Measurements from ENCODE around the gene TSPAN1. TPM values are rescaled to one million over a fixed set of nuclear protein-coding genes. Genes with fewer than 3 reads are reported as not detected.

Gene TSPAN1
- total and polyA plus RNA-seq, 5 donors from 2014 or later: not detected

- DNase-seq (no peak), ATAC-seq (ENCODE audit: low read depth in 2 of 2) (no peak)
- H3K4me1 ChIP-seq (ENCODE audit: control insufficient read depth, insufficient read depth, low read length, poor library complexity, severe bottlenecking): peaks cover 34% of the 10 kb centered on the region
- Mint-ChIP-seq H3K9me3 (no peaks in the 10 kb centered on the region), H3K4me1 (peaks cover 4 to 46% (median 26%) of the 10 kb centered on the region in 4 donors), H3K27ac (peak overlapping the region in 2 of 3 donors; percentile 60 to 87), H3K27me3 (no peaks in the 10 kb centered on the region), H3K4me3 (peak overlapping the region; percentile 85 to 90 (median 90)), H3K36me3 (peaks cover 12% of the 10 kb centered on the region)
- peaks cover 7% of the 10 kb centered on the region for H3K36me3 ChIP-seq (ENCODE audit: control insufficient read depth, insufficient read depth, low read length)
- no peak overlapping the region for H3K27ac ChIP-seq (ENCODE audit: insufficient read depth, low read length, poor library complexity, severe bottlenecking)
- no peaks in the 10 kb centered on the region for H3K27me3 ChIP-seq (ENCODE audit: control insufficient read depth, insufficient read depth, low read length)
- peak overlapping the region; percentile 19 for H3K4me3 ChIP-seq (ENCODE audit: low read depth, low read length)
- H3K9me3 ChIP-seq (ENCODE audit: control insufficient read depth in 2 of 2, low read length in 2 of 2): no peaks in the 10 kb centered on the region
These were observed 24.4 kb downstream of the TSPAN1 start for GRCh38 chr1:46199233-46199749.

GRCh38 chr1:46203738-46204405 lies 29.0 kb downstream of the TSPAN1 start:
- Mint-ChIP-seq H3K4me1 (peaks cover 0 to 23% (median 16%) of the 10 kb centered on the region in 4 donors), H3K9me3 (no peaks in the 10 kb centered on the region), H3K27me3 (no peaks in the 10 kb centered on the region), H3K4me3 (peak overlapping the region in 3 of 4 donors; percentile 43 to 85 (median 59)), H3K36me3 (no peaks in the 10 kb centered on the region), H3K27ac (peak overlapping the region in 1 of 3 donors; percentile 6)
- Histone ChIP-seq H3K9me3 (ENCODE audit: control insufficient read depth in 2 of 2, low read length in 2 of 2) (no peaks in the 10 kb centered on the region), H3K4me1 (ENCODE audit: control insufficient read depth, insufficient read depth, low read length, poor library complexity, severe bottlenecking) (peaks cover 17% of the 10 kb centered on the region), H3K27ac (ENCODE audit: insufficient read depth, low read length, poor library complexity, severe bottlenecking) (no peak overlapping the region), H3K27me3 (ENCODE audit: control insufficient read depth, insufficient read depth, low read length) (no peaks in the 10 kb centered on the region), H3K36me3 (ENCODE audit: control insufficient read depth, insufficient read depth, low read length) (no peaks in the 10 kb centered on the region), H3K4me3 (ENCODE audit: low read depth, low read length) (no peak overlapping the region)
- DNase-seq (no peak), ATAC-seq (ENCODE audit: low read depth in 2 of 2) (no peak)

- Mint-ChIP-seq H3K9me3 (no peaks in the 10 kb centered on the region), H3K4me1 (peaks cover 0 to 18% (median 12%) of the 10 kb centered on the region in 4 donors), H3K4me3 (peak overlapping the region in 3 of 4 donors; percentile 4 to 59 (median 43)), H3K27ac (peak overlapping the region in 1 of 3 donors; percentile 9), H3K27me3 (no peaks in the 10 kb centered on the region), H3K36me3 (no peaks in the 10 kb centered on the region)
- Histone ChIP-seq H3K27me3 (ENCODE audit: control insufficient read depth, insufficient read depth, low read length) (no peaks in the 10 kb centered on the region), H3K9me3 (ENCODE audit: control insufficient read depth in 2 of 2, low read length in 2 of 2) (no peaks in the 10 kb centered on the region), H3K4me1 (ENCODE audit: control insufficient read depth, insufficient read depth, low read length, poor library complexity, severe bottlenecking) (peaks cover 12% of the 10 kb centered on the region), H3K27ac (ENCODE audit: insufficient read depth, low read length, poor library complexity, severe bottlenecking) (no peak overlapping the region), H3K36me3 (ENCODE audit: control insufficient read depth, insufficient read depth, low read length) (no peaks in the 10 kb centered on the region), H3K4me3 (ENCODE audit: low read depth, low read length) (no peak overlapping the region)
- DNase-seq: no peak
- ATAC-seq (ENCODE audit: low read depth in 2 of 2): no peak
These were observed 29.5 kb downstream of the TSPAN1 start for GRCh38 chr1:46204406-46204742.

- Histone ChIP-seq H3K9me3 (ENCODE audit: control insufficient read depth in 2 of 2, low read length in 2 of 2) (no peaks in the 10 kb centered on the region), H3K36me3 (ENCODE audit: control insufficient read depth, insufficient read depth, low read length) (no peaks in the 10 kb centered on the region), H3K27ac (ENCODE audit: insufficient read depth, low read length, poor library complexity, severe bottlenecking) (no peak overlapping the region), H3K4me3 (ENCODE audit: low read depth, low read length) (no peak overlapping the region), H3K4me1 (ENCODE audit: control insufficient read depth, insufficient read depth, low read length, poor library complexity, severe bottlenecking) (peaks cover 12% of the 10 kb centered on the region), H3K27me3 (ENCODE audit: control insufficient read depth, insufficient read depth, low read length) (no peaks in the 10 kb centered on the region)
- no peaks in the 10 kb centered on the region for H3K27me3 Mint-ChIP-seq
- no peak overlapping the region for H3K4me3 Mint-ChIP-seq
- H3K27ac Mint-ChIP-seq: peak overlapping the region in 1 of 3 donors; percentile 82
- H3K36me3 Mint-ChIP-seq: no peaks in the 10 kb centered on the region
- no peak for DNase-seq
- ATAC-seq (ENCODE audit: low read depth in 2 of 2): no peak
- peaks cover 0 to 16% (median 11%) of the 10 kb centered on the region in 4 donors for H3K4me1 Mint-ChIP-seq
- H3K9me3 Mint-ChIP-seq: no peaks in the 10 kb centered on the region
These were observed 30.3 kb downstream of the TSPAN1 start for GRCh38 chr1:46205141-46205540.

- H3K36me3 ChIP-seq (ENCODE audit: control insufficient read depth, insufficient read depth, low read length): no peaks in the 10 kb centered on the region
- DNase-seq (no peak), ATAC-seq (ENCODE audit: low read depth in 2 of 2) (no peak)
- no peaks in the 10 kb centered on the region for H3K27me3 ChIP-seq (ENCODE audit: control insufficient read depth, insufficient read depth, low read length)
- Mint-ChIP-seq H3K9me3 (no peaks in the 10 kb centered on the region), H3K4me1 (peaks cover 0 to 14% (median 10%) of the 10 kb centered on the region in 4 donors), H3K27ac (peak overlapping the region in 1 of 3 donors; percentile 5), H3K27me3 (no peaks in the 10 kb centered on the region), H3K36me3 (no peaks in the 10 kb centered on the region), H3K4me3 (no peak overlapping the region)
- no peak overlapping the region for H3K27ac ChIP-seq (ENCODE audit: insufficient read depth, low read length, poor library complexity, severe bottlenecking)
- no peaks in the 10 kb centered on the region for H3K9me3 ChIP-seq (ENCODE audit: control insufficient read depth in 2 of 2, low read length in 2 of 2)
- peaks cover 12% of the 10 kb centered on the region for H3K4me1 ChIP-seq (ENCODE audit: control insufficient read depth, insufficient read depth, low read length, poor library complexity, severe bottlenecking)
- H3K4me3 ChIP-seq (ENCODE audit: low read depth, low read length): no peak overlapping the region
These were observed 30.9 kb downstream of the TSPAN1 start for GRCh38 chr1:46205791-46206190.

- no peaks in the 10 kb centered on the region for H3K9me3 Mint-ChIP-seq
- no peaks in the 10 kb centered on the region for H3K36me3 Mint-ChIP-seq
- Histone ChIP-seq H3K4me3 (ENCODE audit: low read depth, low read length) (no peak overlapping the region), H3K9me3 (ENCODE audit: control insufficient read depth in 2 of 2, low read length in 2 of 2) (no peaks in the 10 kb centered on the region), H3K36me3 (ENCODE audit: control insufficient read depth, insufficient read depth, low read length) (no peaks in the 10 kb centered on the region), H3K27ac (ENCODE audit: insufficient read depth, low read length, poor library complexity, severe bottlenecking) (no peak overlapping the region), H3K4me1 (ENCODE audit: control insufficient read depth, insufficient read depth, low read length, poor library complexity, severe bottlenecking) (peaks cover 12% of the 10 kb centered on the region), H3K27me3 (ENCODE audit: control insufficient read depth, insufficient read depth, low read length) (no peaks in the 10 kb centered on the region)
- peak overlapping the region in 2 of 3 donors; percentile 5 to 7 for H3K27ac Mint-ChIP-seq
- peaks cover 0 to 14% (median 10%) of the 10 kb centered on the region in 4 donors for H3K4me1 Mint-ChIP-seq
- no peak for ATAC-seq (ENCODE audit: low read depth in 2 of 2)
- no peak overlapping the region for H3K4me3 Mint-ChIP-seq
- H3K27me3 Mint-ChIP-seq: no peaks in the 10 kb centered on the region
- no peak for DNase-seq
These were observed 31.5 kb downstream of the TSPAN1 start for GRCh38 chr1:46206399-46206798.

GRCh38 chr1:46210561-46210960 lies 35.7 kb downstream of the TSPAN1 start:
- Mint-ChIP-seq H3K4me3 (no peak overlapping the region), H3K27me3 (peaks cover 5% of the 10 kb centered on the region), H3K27ac (no peak overlapping the region), H3K36me3 (no peaks in the 10 kb centered on the region), H3K9me3 (no peaks in the 10 kb centered on the region), H3K4me1 (peaks cover 0 to 8% (median 0%) of the 10 kb centered on the region in 4 donors)
- Histone ChIP-seq H3K9me3 (ENCODE audit: control insufficient read depth in 2 of 2, low read length in 2 of 2) (no peaks in the 10 kb centered on the region), H3K27me3 (ENCODE audit: control insufficient read depth, insufficient read depth, low read length) (no peaks in the 10 kb centered on the region), H3K36me3 (ENCODE audit: control insufficient read depth, insufficient read depth, low read length) (no peaks in the 10 kb centered on the region), H3K27ac (ENCODE audit: insufficient read depth, low read length, poor library complexity, severe bottlenecking) (no peak overlapping the region), H3K4me3 (ENCODE audit: low read depth, low read length) (no peak overlapping the region), H3K4me1 (ENCODE audit: control insufficient read depth, insufficient read depth, low read length, poor library complexity, severe bottlenecking) (no peaks in the 10 kb centered on the region)
- ATAC-seq (ENCODE audit: low read depth in 2 of 2): no peak
- DNase-seq: no peak

- no peak for DNase-seq
- Histone ChIP-seq H3K36me3 (ENCODE audit: control insufficient read depth, insufficient read depth, low read length) (no peaks in the 10 kb centered on the region), H3K4me1 (ENCODE audit: control insufficient read depth, insufficient read depth, low read length, poor library complexity, severe bottlenecking) (no peaks in the 10 kb centered on the region), H3K27me3 (ENCODE audit: control insufficient read depth, insufficient read depth, low read length) (no peaks in the 10 kb centered on the region), H3K9me3 (ENCODE audit: control insufficient read depth in 2 of 2, low read length in 2 of 2) (no peaks in the 10 kb centered on the region), H3K27ac (ENCODE audit: insufficient read depth, low read length, poor library complexity, severe bottlenecking) (no peak overlapping the region), H3K4me3 (ENCODE audit: low read depth, low read length) (no peak overlapping the region)
- peaks cover 5% of the 10 kb centered on the region for H3K27me3 Mint-ChIP-seq
- H3K4me3 Mint-ChIP-seq: no peak overlapping the region
- no peak overlapping the region for H3K27ac Mint-ChIP-seq
- H3K4me1 Mint-ChIP-seq: peaks cover 0 to 3% (median 0%) of the 10 kb centered on the region in 4 donors
- ATAC-seq (ENCODE audit: low read depth in 2 of 2): no peak
- no peaks in the 10 kb centered on the region for H3K36me3 Mint-ChIP-seq
- no peaks in the 10 kb centered on the region for H3K9me3 Mint-ChIP-seq
These were observed 36.2 kb downstream of the TSPAN1 start for GRCh38 chr1:46211051-46211450.
